ENCODE data around the gene AFM.

Gene AFM

GRCh38 chr4:73520821-73521220 lies 39.3 kb downstream of the AFM start (continued):
- TF ChIP-seq, protein P1, sequence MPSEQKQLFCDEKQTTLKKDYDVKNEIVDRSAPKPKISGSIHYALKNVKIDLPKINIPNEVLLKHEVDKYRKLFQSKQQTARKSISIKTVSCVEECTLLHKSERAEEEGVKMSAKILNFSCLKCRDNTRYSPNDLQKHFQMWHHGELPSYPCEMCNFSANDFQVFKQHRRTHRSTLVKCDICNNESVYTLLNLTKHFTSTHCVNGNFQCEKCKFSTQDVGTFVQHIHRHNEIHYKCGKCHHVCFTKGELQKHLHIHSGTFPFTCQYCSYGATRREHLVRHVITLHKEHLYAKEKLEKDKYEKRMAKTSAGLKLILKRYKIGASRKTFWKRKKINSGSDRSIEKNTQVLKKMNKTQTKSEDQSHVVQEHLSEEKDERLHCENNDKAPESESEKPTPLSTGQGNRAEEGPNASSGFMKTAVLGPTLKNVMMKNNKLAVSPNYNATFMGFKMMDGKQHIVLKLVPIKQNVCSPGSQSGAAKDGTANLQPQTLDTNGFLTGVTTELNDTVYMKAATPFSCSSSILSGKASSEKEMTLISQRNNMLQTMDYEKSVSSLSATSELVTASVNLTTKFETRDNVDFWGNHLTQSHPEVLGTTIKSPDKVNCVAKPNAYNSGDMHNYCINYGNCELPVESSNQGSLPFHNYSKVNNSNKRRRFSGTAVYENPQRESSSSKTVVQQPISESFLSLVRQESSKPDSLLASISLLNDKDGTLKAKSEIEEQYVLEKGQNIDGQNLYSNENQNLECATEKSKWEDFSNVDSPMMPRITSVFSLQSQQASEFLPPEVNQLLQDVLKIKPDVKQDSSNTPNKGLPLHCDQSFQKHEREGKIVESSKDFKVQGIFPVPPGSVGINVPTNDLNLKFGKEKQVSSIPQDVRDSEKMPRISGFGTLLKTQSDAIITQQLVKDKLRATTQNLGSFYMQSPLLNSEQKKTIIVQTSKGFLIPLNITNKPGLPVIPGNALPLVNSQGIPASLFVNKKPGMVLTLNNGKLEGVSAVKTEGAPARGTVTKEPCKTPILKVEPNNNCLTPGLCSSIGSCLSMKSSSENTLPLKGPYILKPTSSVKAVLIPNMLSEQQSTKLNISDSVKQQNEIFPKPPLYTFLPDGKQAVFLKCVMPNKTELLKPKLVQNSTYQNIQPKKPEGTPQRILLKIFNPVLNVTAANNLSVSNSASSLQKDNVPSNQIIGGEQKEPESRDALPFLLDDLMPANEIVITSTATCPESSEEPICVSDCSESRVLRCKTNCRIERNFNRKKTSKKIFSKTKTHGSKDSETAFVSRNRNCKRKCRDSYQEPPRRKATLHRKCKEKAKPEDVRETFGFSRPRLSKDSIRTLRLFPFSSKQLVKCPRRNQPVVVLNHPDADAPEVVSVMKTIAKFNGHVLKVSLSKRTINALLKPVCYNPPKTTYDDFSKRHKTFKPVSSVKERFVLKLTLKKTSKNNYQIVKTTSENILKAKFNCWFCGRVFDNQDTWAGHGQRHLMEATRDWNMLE (tag by site-specific recombination; conservative IDR thresholded peaks at IDR 0.05; ENCODE audit: low read depth) = no peak
- TF ChIP-seq ZNF354C (tag by site-specific recombination; IDR thresholded peaks at IDR 0.05; ENCODE audit: borderline replicate concordance, low read depth) (no peak), FEZF1 (tag by site-specific recombination; IDR thresholded peaks at IDR 0.05) (peak; percentile 58), ZSCAN16 (tag by site-specific recombination; IDR thresholded peaks at IDR 0.05) (no peak), ZNF473 (tag by site-specific recombination; IDR thresholded peaks at IDR 0.05) (no peak), ZNF664 (tag by site-specific recombination; IDR thresholded peaks at IDR 0.05) (no peak), ZBTB10 (tag by site-specific recombination; IDR thresholded peaks at IDR 0.05) (no peak), ZNF521 (tag by site-specific recombination; IDR thresholded peaks at IDR 0.05) (no peak), ZNF202 (tag by site-specific recombination; IDR thresholded peaks at IDR 0.05; ENCODE audit: borderline replicate concordance) (no peak), ZNF580 (tag by site-specific recombination; IDR thresholded peaks at IDR 0.05) (no peak), RBAK (tag by site-specific recombination; IDR thresholded peaks at IDR 0.05) (no peak), ZNF624 (tag by site-specific recombination; IDR thresholded peaks at IDR 0.05) (no peak), ZNF768 (tag by site-specific recombination; IDR thresholded peaks at IDR 0.05) (no peak), ZNF654 (tag by site-specific recombination; IDR thresholded peaks at IDR 0.05; ENCODE audit: low read depth) (no peak), KLF9 (tag by site-specific recombination; IDR thresholded peaks at IDR 0.05; ENCODE audit: low read depth) (no peak), ZSCAN30 (tag by site-specific recombination; IDR thresholded peaks at IDR 0.05) (no peak), SETDB1 (IDR thresholded peaks at IDR 0.05; ENCODE audit: insufficient read length, low read length) (no peak), ZNF747 (tag by site-specific recombination; IDR thresholded peaks at IDR 0.05) (no peak), EGR2 (tag by site-specific recombination; IDR thresholded peaks at IDR 0.05; ENCODE audit: low read depth) (no peak), ZNF211 (tag by site-specific recombination; IDR thresholded peaks at IDR 0.05; ENCODE audit: low read depth) (no peak)
- TF ChIP-seq, protein P2, sequence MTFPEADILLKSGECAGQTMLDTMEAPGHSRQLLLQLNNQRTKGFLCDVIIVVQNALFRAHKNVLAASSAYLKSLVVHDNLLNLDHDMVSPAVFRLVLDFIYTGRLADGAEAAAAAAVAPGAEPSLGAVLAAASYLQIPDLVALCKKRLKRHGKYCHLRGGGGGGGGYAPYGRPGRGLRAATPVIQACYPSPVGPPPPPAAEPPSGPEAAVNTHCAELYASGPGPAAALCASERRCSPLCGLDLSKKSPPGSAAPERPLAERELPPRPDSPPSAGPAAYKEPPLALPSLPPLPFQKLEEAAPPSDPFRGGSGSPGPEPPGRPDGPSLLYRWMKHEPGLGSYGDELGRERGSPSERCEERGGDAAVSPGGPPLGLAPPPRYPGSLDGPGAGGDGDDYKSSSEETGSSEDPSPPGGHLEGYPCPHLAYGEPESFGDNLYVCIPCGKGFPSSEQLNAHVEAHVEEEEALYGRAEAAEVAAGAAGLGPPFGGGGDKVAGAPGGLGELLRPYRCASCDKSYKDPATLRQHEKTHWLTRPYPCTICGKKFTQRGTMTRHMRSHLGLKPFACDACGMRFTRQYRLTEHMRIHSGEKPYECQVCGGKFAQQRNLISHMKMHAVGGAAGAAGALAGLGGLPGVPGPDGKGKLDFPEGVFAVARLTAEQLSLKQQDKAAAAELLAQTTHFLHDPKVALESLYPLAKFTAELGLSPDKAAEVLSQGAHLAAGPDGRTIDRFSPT (tag by site-specific recombination; IDR thresholded peaks at IDR 0.05) = no peak; the same call in 1 of the 2 replicates
- TF ChIP-seq, protein P3, sequence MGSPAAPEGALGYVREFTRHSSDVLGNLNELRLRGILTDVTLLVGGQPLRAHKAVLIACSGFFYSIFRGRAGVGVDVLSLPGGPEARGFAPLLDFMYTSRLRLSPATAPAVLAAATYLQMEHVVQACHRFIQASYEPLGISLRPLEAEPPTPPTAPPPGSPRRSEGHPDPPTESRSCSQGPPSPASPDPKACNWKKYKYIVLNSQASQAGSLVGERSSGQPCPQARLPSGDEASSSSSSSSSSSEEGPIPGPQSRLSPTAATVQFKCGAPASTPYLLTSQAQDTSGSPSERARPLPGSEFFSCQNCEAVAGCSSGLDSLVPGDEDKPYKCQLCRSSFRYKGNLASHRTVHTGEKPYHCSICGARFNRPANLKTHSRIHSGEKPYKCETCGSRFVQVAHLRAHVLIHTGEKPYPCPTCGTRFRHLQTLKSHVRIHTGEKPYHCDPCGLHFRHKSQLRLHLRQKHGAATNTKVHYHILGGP (tag by site-specific recombination; IDR thresholded peaks at IDR 0.05) = no peak
- TF ChIP-seq, protein P4, sequence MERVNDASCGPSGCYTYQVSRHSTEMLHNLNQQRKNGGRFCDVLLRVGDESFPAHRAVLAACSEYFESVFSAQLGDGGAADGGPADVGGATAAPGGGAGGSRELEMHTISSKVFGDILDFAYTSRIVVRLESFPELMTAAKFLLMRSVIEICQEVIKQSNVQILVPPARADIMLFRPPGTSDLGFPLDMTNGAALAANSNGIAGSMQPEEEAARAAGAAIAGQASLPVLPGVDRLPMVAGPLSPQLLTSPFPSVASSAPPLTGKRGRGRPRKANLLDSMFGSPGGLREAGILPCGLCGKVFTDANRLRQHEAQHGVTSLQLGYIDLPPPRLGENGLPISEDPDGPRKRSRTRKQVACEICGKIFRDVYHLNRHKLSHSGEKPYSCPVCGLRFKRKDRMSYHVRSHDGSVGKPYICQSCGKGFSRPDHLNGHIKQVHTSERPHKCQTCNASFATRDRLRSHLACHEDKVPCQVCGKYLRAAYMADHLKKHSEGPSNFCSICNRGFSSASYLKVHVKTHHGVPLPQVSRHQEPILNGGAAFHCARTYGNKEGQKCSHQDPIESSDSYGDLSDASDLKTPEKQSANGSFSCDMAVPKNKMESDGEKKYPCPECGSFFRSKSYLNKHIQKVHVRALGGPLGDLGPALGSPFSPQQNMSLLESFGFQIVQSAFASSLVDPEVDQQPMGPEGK (tag by site-specific recombination; IDR thresholded peaks at IDR 0.05) = peak; percentile 71
- TF ChIP-seq, protein P5, sequence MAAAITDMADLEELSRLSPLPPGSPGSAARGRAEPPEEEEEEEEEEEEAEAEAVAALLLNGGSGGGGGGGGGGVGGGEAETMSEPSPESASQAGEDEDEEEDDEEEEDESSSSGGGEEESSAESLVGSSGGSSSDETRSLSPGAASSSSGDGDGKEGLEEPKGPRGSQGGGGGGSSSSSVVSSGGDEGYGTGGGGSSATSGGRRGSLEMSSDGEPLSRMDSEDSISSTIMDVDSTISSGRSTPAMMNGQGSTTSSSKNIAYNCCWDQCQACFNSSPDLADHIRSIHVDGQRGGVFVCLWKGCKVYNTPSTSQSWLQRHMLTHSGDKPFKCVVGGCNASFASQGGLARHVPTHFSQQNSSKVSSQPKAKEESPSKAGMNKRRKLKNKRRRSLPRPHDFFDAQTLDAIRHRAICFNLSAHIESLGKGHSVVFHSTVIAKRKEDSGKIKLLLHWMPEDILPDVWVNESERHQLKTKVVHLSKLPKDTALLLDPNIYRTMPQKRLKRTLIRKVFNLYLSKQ (tag by site-specific recombination; IDR thresholded peaks at IDR 0.05; ENCODE audit: borderline replicate concordance) = no peak

Measured in HEK293 (cell line).